Ammon's horn (tissue), 1 donor: ENCODE measurements around the gene COA1.
A peak's percentile ranks its signal among the peaks of the same experiment; 100 is the strongest.
"Not testable (repeated sequence)": the region's sequence is repeated elsewhere in the genome, so short reads cannot be mapped to it uniquely, and the experiment has no call there.

Experiments used
- DNase-seq: peaks from one replicate; pipeline ENCODE4 v3.0.0-alpha.2; 2016; ENCODE audit warnings: low spot score

Gene COA1

GRCh38 chr7:43727003-43727402, 2.3 kb downstream of the COA1 start:
- no peak for DNase-seq

GRCh38 chr7:43726466-43726865, 2.9 kb downstream of the COA1 start:
- no peak for DNase-seq

GRCh38 chr7:43725251-43725650, 4.1 kb downstream of the COA1 start:
- DNase-seq: no peak

DNA sequence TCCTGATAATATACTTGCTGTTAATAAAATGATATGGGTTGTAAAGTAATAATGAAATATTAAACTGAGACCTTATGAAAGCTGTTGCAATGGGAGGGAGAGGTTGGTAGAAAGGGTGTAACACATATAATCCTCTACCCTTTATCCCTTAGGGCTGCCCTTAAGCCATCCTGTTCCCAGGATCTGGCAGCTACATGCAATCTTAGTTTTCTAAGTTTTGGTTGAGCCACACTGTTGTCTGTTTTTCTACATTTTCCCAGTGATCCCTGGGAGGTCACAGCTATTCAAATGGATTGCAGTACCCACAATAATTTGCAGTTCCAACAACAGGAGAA, 6.3 kb downstream of the COA1 start:
- DNase-seq: no peak

DNA sequence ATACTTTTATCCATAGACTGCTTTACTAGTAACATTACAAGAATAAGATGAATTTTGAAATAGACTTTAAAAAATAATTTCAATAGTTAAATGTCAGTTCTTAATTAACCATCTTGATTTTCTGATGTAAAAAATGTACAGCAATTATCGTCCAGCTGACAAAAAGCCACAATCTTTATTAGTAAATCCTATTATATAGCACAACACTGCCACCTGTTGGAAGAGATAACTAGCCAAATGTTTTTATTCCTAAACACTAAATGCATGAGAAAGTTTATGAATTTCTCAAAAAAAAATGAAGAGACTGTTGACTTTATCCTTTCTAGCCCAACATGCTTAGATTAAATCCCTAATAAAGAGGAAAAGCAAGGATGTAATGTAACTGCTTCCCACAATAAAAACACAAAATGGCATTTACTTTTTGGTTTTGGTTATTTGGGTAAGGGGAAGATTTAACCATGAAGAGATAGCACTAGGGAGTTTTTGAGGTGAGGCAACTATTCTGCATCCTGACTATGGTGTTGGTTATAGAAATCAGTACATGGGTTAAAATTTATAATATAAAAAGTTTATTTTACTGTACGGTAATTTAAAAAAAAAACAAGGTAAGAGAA, 8.0 kb downstream of the COA1 start:
- DNase-seq: peak; percentile 46

GRCh38 chr7:43716598-43716997, 12.7 kb downstream of the COA1 start:
- DNase-seq: no peak

DNA sequence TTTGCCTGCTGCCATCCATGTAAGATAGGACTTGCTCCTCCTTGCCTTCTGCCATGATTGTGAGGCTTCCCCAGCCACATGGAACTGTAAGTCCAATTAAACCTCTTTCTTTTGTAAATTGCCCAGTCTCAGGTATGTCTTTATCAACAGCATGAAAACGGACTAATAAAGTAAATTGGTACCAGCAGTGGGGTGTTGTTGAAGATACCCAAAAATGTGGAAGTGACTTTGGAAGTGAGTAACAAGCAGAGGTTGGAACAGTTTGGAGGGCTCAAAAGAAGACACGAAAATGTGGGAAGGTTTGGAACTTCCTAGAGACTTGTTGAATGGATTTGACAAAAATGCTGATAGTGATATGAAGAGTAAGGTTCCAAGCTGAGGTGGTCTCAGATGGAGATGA, 13.4 kb downstream of the COA1 start:
- not testable (repeated sequence) for DNase-seq

GRCh38 chr7:43711503-43711902, 17.8 kb downstream of the COA1 start:
- DNase-seq: no peak

GRCh38 chr7:43708055-43708454, 21.3 kb downstream of the COA1 start:
- not testable (repeated sequence) for DNase-seq

DNA sequence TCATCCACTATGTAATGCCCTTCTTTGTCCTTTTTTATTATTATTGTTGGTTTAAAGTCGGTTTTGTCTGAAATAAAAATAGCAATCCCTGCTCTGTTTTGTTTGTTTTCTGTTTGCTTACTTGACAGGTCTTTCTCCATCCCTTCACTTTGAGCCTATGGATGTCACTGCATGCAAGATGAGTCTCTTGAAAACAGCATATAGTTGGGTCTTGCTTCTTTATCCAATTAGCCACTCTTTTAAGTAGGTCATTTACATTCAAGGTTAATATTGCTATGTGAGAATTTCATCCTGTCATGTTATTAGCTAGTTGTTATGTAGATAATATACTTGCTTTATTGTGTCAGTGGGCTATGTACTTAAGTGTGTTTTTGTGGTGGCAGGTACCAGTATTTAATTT, 25.8 kb downstream of the COA1 start:
- no peak for DNase-seq

- DNase-seq: no peak
Observed at GRCh38 chr7:43702974-43703373, 26.3 kb downstream of the COA1 start.

GRCh38 chr7:43701929-43702328, 27.4 kb downstream of the COA1 start:
- DNase-seq: no peak

- no peak for DNase-seq
Observed at GRCh38 chr7:43701500-43701854, 27.8 kb downstream of the COA1 start.

- no peak for DNase-seq
Observed at GRCh38 chr7:43700646-43701499, 28.4 kb downstream of the COA1 start.

DNA sequence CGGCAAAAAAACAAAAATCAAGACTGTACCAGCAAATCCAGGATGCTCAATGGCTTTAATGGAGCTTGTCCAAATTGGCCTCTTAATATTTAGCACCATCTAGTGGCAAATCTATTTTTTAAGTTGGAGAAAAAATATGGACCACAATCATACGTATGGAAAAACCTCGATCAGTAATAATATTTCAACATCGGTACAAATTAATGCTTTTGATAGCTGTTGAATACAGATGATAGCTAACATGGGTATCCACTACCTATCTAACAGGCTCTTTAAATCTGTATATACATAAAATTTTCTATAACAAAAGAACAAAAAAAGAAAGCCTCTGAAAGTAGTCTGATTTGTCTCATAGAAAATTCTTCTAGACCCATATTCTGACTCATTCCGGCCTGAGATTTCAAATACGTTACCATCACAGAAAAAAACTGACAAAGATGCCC, 29.2 kb downstream of the COA1 start:
- DNase-seq: peak; percentile 58

GRCh38 chr7:43698460-43699255, 30.7 kb downstream of the COA1 start:
- DNase-seq: no peak

DNA sequence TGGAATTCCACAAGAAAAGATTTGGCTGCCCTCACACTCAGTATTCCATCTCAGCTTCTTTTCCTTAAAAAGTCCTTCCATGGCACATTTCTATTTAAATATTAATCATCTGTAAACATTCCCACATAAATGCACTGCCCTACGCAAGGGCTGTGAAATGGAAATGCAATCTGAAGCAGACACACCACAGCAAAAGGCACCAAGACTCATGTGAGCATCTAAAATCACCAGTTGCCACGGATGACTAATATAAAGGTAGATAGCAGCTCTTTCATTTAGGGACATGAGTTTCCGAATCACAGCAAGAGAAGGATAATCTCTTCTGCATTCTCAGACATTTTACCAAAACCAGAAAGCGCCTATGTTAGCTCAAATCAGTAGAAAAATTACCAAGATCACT, 31.6 kb downstream of the COA1 start:
- DNase-seq: no peak

DNA sequence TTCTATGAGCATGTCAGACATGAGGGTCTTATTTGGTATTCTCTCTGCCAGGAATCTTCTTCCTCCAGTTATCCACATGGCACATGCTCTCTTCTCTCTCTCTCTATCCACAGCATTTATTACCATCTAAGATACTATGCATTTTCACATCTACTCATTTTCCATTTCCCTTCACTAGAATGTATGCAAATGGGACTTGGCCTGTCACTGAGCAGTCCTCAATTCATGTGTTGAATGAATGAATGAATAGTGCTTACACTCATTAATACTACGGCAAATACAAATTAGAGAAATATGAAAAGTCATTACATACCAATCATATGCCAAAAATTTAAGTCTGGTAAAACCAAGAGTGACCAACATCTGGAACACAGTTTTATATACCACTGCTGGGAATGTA, 34.0 kb downstream of the COA1 start:
- DNase-seq: no peak

DNA sequence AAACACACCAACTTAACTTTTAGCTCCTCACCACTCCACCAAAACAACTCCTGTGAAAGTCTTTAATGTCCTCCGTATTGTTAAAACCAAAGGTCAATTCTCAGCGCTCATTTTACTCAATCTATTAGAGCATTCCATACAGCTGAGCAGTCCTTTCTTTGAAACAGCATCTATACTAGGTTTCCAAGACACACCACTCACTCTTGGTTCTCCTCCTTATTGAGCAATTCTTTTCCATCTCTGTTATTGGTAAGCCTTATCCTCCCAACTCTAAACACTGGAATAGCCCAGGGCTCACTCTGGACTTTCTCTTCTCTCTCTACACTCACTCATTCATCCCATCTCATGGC, 34.9 kb downstream of the COA1 start:
- DNase-seq: no peak

DNA sequence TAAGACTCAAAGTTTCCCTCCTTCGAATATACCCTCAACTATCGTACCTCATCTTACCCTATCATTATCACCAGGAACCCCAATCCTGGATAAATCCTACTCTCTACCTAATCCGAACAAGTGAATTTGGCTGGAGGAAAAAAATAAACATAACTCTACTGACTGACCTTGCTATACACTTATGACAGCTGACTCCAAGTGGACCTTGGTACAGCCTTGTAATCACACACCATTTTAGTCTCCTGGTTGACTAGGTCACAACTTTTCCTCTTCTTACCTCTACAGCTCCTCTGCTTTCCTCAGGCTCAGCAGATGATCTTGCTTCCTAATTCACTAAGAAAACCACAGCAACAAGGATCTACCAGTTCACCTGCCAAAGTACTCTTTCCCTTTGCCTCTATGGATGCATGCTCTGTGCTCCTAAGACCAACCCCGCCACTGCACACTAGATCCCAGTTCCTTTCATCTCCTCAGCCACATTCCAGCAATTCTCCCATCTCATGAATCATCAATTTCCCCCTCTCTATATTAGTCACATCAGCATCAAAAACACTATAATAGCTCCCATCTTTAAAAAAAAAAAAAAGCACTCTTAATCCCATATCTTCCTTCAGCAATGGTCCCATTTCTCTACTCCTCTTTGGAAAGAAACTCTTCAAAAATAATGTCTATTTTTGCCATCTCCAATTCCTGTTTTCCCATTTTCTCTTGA, 35.5 kb downstream of the COA1 start:
- DNase-seq: no peak

GRCh38 chr7:43692582-43693373, 36.5 kb downstream of the COA1 start:
- DNase-seq: no peak

DNA sequence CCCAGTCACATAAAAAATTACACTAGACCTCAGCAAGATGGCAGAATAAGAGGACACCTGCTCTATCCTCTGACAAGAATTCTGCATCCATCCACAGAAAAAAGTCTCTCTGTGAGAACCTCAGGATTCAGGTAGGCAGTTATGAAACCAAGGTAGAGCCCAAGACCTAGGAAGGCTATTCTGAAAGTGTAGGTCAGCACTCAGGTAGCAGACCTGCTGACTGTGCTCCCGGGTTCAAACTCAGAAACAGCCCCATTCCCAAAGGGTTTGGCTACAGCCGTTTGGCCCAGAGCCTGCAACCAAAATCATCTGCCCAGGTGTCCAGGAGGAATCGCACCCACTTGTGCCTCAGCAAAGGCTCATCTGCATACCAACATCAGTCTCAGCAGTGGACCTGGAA, 37.7 kb downstream of the COA1 start:
- DNase-seq: no peak
